ENCODE results near the gene NPAS3.
A peak's percentile ranks its signal among the peaks of the same experiment; 100 is the strongest.

Gene NPAS3

GRCh38 chr14:32938719-32939253 is at the start of gene NPAS3:
Gene NPAS3, plus strand, starts transcription at chr14:32938879.
- DNase-seq, result no peak

DNA sequence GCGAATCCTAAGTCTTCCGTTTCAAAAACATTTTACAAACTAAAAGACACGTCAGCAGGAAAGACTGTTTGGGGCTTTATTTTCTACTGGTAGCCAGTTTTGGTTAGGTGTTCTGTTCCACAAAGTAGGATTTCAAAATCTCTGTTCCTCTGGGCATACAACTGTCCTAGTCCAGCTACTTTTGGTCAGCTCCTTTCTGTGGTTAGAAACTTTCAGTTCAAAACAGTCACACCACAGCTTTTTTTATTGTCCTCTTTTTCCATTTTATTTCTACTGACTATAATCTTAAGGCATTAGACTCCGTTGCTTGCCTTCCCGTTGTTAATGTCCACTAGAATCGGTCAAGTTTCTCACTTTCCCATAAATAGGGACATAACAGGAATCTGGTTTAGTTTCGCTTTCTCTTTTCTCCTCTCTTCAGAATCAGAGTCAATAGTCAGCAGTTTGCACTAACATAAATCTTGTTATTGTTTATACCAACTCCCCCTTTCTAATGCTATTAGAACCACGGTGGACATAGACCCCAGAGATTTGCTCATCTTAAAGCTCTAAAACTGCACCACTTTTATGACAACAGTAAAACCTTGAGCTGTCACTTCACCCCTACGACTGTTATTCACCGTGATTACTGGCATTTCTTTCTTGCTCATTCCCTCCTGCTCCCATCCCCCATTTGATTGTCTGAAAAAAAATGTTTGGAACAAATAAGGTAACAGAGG is 41.5 kb upstream of the NPAS3 start:
- peak; percentile 54 for DNase-seq

GRCh38 chr14:32897698-32898064 is 41.0 kb upstream of the NPAS3 start:
- DNase-seq, result no peak

DNA sequence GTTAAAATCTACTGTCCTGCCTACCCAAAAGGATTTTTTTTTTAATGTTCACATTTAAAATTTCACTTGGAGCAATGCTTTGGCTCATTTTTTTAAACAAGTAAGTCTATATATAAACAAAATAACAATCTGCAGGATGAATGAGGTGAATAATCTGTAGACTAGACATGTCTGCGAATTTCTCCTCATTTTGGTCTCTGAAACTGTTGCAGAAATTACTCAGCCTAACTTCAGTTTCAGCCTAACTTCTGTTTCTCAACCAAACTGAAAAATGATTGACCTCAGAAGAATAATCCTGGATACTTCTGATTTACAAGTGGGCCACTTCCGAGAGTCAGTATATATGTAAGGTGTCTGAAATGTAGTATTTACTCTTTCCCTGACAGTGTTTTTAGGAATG is 39.8 kb upstream of the NPAS3 start:
- DNase-seq, result no peak

DNA sequence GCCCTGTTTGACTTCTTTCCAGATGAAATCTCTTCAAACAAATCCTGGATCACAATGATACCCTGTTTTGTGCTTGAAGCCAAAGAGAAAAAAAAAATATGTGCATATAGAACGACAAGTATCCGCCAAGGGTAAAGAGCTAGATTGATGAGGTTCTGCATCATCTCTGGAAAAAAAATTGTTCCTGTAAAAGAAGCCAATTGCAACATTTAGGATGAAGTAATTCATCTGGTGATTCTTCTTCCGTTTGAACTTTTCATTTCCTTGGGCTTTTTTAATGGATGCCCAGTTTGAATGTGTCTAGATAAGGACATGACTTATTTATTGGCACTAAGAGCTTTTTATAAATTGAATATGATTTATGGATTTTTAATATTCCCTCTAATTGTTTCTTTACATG is 38.1 kb upstream of the NPAS3 start:
- DNase-seq, result peak; percentile 12

- no peak for DNase-seq
These were observed 33.7 kb upstream of the NPAS3 start for GRCh38 chr14:32905013-32905412.

DNA sequence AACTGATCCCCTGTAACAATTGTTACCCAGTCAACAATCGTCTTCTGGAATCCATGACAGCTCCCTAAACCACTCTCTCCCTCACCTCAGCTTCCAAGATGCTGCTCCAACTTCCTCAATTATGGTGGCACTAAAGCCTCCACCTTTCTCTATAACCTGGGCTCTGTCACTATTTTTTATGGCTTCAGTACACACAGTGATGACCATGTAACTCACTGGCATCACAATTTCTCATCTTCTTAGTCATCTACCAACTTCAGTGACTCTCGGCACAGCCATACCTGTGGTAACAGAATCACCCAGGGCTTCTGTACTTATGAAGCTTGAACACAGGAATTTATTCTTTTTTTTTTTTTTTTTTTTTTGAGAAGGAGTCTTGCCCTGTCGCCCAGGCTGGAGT is 32.0 kb upstream of the NPAS3 start:
- DNase-seq, result no peak

- DNase-seq, result peak; percentile 15
These were observed 30.2 kb upstream of the NPAS3 start for GRCh38 chr14:32908196-32909084.

DNA sequence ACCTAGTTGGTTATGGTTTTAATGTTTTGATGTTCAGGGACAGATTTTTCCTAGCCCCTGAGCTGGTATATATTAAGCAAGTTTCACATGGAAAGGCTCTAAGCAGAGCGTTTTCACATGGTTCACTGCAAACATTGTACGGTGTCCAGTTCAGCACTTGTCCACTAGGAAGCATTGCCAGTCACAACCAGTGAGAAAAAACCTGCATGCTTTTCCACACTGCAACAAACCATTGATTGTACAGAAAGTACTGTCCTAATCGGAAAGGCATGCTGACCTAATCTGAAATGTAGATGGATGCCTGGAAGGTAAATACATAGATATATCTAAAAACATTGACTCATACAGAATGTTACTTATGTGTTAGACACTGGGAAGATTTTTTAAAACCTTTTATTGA is 25.0 kb upstream of the NPAS3 start:
- DNase-seq, result no peak

DNA sequence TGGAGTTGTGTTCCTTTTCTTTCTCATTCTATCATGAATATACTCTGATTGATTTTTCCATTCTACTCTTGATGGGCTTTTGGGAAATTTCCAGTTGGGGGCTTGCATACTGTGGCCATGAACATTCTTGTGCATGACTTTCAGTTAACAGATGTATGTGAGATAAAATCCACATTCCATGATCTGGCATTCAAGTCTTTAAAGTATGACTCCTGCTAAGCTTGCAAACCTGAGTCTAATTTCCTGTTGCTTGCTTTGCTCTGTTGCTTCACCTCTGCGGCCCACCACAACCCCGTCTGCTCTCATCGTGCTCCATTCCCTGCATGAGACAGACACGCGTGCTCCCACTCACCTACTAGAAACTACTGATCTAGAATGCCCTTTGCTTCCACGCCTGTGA is 24.3 kb upstream of the NPAS3 start:
- DNase-seq, result no peak

- no peak for DNase-seq
These were observed 17.9 kb upstream of the NPAS3 start for GRCh38 chr14:32920696-32921276.

- no peak for DNase-seq
These were observed 13.2 kb upstream of the NPAS3 start for GRCh38 chr14:32925439-32925838.

- DNase-seq, result no peak
These were observed 6.3 kb upstream of the NPAS3 start for GRCh38 chr14:32932302-32932913.

GRCh38 chr14:32932914-32933628 is 5.6 kb upstream of the NPAS3 start:
- no peak for DNase-seq

DNA sequence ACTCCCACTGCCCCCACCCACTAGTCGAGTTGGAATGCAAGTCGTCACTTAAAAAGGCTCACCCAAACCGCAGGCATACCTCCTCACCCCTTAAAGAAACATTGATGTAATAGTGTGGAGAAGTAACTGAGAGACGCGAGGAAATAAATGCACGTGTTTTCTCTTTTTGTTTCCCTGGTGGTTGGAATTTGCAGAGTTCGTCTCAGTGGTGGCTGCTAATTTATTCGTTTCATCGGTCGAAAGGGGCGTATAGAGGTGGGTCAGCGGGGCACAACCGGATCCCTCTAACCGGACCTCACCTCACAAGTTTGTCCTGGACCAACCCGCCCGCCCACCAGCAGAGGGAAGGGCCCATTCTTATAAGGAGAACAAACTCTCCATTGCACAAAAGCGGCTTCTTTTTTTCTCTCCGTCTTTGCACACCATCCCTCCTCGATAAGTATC is 5.0 kb upstream of the NPAS3 start:
- DNase-seq, result no peak

- no peak for DNase-seq
These were observed 4.4 kb upstream of the NPAS3 start for GRCh38 chr14:32934073-32934880.

DNA sequence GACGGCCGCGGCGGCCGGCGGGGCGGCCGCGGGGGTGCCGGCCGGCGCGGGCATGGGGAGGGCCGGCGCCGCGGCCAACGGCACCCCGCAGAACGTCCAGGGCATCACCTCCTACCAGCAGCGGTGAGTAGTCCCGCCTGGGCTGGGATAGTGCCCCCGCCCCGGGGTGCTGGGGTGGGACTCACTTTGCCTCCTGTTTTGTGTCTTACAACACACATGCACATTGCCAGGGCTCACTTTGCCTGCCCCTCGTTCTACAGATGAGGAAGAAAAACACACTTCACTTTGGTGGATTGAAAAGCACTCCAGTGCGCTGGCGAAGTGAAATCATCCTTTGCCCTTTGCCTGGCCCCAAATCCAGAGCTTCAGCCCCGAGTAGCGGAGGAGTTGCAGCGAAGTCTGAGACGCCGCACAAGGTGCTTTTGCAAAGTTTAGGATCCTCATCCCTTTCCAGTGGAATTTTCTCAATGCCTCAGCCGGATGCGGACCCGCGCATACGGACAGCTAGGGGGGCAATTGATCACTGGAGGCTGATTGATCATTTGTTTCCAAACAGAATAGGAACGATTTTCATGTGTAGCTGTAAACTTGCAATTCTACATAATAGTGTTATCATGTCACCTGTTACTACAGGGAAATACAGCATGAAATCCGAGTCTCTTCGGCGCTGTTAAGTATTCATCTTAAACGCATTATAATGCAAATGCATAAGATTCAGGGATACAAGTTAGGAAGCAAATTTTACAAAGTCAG is 3.6 kb upstream of the NPAS3 start:
- DNase-seq, result no peak

DNA sequence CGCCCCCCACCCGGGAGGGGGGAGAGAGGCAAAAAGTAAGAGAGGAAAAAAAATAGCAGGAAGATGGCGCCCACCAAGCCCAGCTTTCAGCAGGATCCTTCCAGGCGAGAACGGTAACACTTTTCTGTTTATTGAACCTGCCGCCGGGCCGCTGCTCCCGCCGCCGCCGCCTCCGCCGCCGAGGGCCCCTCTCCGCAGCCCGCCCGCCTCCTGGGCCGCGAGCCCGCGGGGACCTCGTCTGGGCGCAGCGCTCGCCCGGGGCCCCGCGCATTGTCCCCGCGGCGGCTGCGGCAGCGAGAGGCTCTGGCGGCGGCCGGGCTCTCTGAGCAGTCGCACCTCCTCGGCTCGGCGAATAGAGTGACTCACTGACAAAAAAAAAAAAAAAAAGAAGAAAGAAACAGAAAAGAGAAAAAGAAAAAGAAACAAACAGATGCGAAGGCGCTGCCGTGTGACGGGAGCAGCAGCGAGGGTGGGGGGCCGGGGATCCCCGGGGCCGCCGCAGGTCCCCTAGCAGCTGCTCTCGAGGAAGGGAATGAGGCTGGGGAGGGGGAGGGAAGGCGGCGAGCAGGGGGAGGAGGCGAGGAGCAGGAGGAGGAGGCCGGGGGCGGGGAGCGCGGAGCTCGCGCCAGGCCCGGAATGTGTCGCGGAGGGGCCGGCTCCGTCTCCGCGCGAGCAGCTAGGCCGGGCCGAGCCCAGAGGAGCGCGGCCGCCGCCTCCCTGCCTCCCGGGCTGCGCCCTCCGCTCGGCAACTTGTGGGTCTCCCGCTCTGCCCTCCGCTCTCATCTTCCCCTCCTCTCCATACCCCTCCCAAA is 781 bp downstream of the NPAS3 start:
- peak; percentile 11 for DNase-seq

- no peak for DNase-seq
These were observed 1.5 kb downstream of the NPAS3 start for GRCh38 chr14:32940066-32940651.
